ENCODE data around the gene FAM200C.

Gene FAM200C

DNA sequence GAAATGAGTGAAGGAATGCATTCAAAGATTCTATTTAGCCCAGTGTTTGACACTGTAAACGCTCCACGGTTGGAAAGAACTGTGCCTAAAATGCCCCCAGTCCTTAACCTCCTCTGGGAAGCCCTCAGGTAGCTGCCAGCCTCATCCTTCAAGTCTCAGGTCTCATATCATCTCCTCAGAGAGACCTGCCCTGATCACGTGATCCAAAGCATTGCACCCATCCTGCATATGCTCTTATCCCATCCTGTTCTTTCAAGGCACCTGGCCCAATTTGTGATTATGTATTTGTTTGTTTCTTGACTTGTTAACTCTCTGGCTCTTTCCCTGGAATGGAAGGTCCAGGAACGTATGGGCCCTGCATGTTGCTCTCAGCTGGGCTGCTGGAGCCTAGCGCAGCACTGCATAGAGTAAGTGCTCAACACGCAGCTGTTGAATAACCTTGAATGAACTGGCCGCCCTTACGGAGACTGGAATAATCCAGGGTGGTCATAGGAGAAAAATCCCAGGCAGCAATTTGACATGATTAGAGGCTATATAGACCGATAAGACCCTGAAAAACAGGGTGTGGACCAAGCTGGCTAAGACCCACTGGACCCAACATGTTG is 38.1 kb downstream of the FAM200C start:
- TF ChIP-seq, protein P1, sequence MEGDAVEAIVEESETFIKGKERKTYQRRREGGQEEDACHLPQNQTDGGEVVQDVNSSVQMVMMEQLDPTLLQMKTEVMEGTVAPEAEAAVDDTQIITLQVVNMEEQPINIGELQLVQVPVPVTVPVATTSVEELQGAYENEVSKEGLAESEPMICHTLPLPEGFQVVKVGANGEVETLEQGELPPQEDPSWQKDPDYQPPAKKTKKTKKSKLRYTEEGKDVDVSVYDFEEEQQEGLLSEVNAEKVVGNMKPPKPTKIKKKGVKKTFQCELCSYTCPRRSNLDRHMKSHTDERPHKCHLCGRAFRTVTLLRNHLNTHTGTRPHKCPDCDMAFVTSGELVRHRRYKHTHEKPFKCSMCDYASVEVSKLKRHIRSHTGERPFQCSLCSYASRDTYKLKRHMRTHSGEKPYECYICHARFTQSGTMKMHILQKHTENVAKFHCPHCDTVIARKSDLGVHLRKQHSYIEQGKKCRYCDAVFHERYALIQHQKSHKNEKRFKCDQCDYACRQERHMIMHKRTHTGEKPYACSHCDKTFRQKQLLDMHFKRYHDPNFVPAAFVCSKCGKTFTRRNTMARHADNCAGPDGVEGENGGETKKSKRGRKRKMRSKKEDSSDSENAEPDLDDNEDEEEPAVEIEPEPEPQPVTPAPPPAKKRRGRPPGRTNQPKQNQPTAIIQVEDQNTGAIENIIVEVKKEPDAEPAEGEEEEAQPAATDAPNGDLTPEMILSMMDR (IDR thresholded peaks at IDR 0.05; ENCODE audit: low read length, missing control alignments) = no peak
- DNase-seq (ENCODE audit: low read depth) = no peak
- no peak overlapping the region for H3K4me3 ChIP-seq (replicated peaks; ENCODE audit: low read depth, low read length)

DNA sequence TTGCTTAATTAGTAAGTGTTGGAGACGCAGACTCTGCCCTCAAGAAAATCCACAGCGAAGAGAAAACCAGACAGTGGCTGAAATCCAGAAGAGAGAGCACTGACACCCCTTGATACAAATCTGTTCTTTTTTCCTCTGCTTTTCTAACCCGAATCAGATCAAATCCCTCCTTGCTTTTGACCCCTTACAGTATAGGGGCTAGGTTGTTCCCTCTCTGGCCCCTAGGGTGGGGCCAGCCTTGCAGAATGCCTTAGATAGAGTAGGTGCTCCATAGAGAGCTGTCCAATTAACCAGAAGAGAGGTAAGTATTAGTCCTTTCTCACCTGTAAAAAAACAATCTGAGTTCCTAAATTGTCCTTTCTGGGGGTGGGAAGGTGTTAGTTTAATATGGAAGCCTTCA is 39.5 kb downstream of the FAM200C start:
- TF ChIP-seq, protein P1 (IDR thresholded peaks at IDR 0.05; ENCODE audit: low read length, missing control alignments) = no peak
- no peak for DNase-seq (ENCODE audit: low read depth)
- H3K4me3 ChIP-seq (replicated peaks; ENCODE audit: low read depth, low read length) = no peak overlapping the region

DNA sequence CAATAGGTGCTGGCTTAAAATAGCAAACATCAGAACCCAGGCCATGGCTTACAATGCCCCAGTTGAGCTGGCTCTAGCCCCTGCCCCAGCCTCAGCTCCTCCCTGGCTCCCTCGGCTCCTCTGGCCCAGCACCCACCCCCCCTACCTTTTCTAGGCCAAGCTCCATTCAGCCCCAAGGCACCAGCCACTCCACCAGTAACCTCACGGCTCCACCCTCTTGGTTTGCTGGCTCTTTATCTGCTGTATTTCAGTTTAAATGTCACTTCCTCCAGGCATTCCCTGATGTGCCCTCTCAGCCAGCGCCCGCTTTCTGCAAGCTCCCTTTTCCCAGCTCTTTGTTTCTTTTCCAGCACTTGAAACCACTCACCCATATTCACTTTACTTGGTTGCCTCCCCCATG is 40.0 kb downstream of the FAM200C start:
- no peak for DNase-seq (ENCODE audit: low read depth)
- no peak overlapping the region for H3K4me3 ChIP-seq (replicated peaks; ENCODE audit: low read depth, low read length)
- TF ChIP-seq, protein P1 (IDR thresholded peaks at IDR 0.05; ENCODE audit: low read length, missing control alignments) = no peak

DNA sequence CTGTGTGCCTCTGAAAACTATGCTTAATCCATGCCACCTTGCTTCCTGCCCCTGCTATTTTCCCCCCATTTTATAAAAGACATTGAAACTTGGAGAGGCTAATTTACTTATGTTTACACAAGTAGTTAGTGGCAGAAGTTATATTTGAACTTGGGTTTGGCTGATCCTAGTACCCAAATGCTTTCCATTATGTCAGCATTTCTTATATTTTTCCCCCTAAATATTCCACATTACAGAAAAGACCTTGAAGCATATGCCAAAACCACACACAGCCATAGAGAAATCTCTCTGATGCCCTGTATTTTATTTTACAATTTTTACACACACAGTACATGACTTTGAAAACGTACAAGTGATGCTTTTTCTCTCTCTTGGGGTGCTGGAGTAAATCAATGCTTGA is 40.6 kb downstream of the FAM200C start:
- TF ChIP-seq, protein P1 (IDR thresholded peaks at IDR 0.05; ENCODE audit: low read length, missing control alignments) = no peak
- DNase-seq (ENCODE audit: low read depth) = no peak
- no peak overlapping the region for H3K4me3 ChIP-seq (replicated peaks; ENCODE audit: low read depth, low read length)

DNA sequence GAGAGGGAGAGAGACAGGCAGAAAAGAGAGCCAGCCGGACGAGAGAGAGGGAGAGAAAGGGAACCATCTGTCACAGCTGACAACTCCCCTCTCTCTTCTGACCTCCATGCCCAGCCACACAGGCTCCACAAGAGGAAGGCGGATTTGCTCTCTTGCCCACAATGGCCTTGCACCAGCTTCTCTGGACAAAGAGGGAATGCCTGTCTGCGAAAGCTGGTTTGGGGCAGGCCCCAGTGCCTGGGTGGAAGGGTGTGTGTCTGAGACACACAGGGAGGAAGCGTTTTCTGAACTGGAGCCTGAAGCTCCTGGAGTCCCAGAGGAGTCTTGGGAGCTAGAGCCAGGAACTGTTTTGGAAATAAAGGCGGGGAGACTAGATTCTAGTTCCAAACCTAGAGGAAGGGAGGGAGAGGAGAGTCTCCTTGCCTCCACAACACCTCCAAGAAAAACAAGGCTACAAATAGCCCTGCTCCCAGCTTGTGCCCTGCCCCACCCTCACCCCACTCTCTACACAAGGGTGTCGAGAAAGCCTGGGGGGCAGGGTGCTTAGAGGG is 41.9 kb downstream of the FAM200C start:
- no peak overlapping the region for H3K4me3 ChIP-seq (replicated peaks; ENCODE audit: low read depth, low read length)
- DNase-seq (ENCODE audit: low read depth) = no peak
- TF ChIP-seq, protein P1 (IDR thresholded peaks at IDR 0.05; ENCODE audit: low read length, missing control alignments) = no peak

DNA sequence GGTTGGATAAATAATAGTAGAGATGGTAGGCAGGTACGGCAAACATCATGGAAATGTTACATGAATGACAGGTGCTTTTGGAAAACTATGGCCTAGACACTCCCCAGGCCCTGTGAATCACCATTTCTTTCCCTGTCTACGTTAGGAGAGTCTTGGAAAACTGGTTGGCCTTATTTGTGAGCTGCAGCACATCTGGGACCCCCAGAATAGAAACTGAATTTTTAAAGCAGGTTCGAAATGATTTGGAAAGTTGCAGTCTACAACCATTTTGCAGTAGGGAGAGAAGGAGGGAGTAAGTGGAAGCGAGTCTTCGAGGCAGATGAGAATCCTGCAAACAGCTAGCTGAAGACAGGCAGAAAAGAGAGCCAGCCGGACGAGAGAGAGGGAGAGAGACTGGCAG is 42.5 kb downstream of the FAM200C start:
- no peak for DNase-seq (ENCODE audit: low read depth)
- TF ChIP-seq, protein P1 (IDR thresholded peaks at IDR 0.05; ENCODE audit: low read length, missing control alignments) = no peak
- H3K4me3 ChIP-seq (replicated peaks; ENCODE audit: low read depth, low read length) = no peak overlapping the region
